Neural cell (in vitro differentiated cells): Measurements from ENCODE around the gene OR2W1. TPM values are rescaled to one million over a fixed set of nuclear protein-coding genes. Genes with fewer than 3 reads are reported as not detected.

Experiments used
- H2AFZ ChIP-seq: fragments of 200-600, 300-800 bp; sonication (generic), shearing (Covaris generic); 2 replicates; pipeline ENCODE4 v1.6.0; 2014; ENCODE audit warnings: low read depth, mild to moderate bottlenecking, antibody characterized with exemption, low read length, moderate library complexity
- H3F3A ChIP-seq: fragments of 200-600 bp; shearing (Covaris generic); 2 replicates; pipeline ENCODE4 v1.6.1; 2016; ENCODE audit warnings: mild to moderate bottlenecking, moderate library complexity, mixed read lengths, antibody characterized with exemption, low read length; ENCODE audit not compliant: insufficient read depth, poor library complexity, severe bottlenecking
- H3K27ac ChIP-seq: fragments of 200-600, 300-800 bp; sonication (generic), shearing (Covaris generic); 2 replicates; pipeline ENCODE4 v1.5.1; 2014; ENCODE audit warnings: mild to moderate bottlenecking, low read length, moderate library complexity
- H3K27me3 ChIP-seq: fragments of 300-800, 200-600 bp; sonication (generic), shearing (Covaris generic); 2 replicates; pipeline ENCODE4 v1.6.0; 2014; ENCODE audit warnings: mild to moderate bottlenecking, low read depth, low read length, moderate library complexity; ENCODE audit not compliant: insufficient read depth
- H3K36me3 ChIP-seq: fragments of 300-800, 200-600 bp; sonication (generic), shearing (Covaris generic); 2 replicates; pipeline ENCODE4 v1.5.1; 2014; ENCODE audit warnings: mild to moderate bottlenecking, antibody characterized with exemption, low read length, moderate library complexity; ENCODE audit not compliant: insufficient read depth
- H3K4me2 ChIP-seq: fragments of 300-800, 200-600 bp; sonication (generic), shearing (Covaris generic); 2 replicates; pipeline ENCODE4 v1.6.0; 2014; ENCODE audit warnings: mild to moderate bottlenecking, low read length
- H3K4me3 ChIP-seq: fragments of 300-800, 200-600 bp; sonication (generic), shearing (Covaris generic); 2 replicates; pipeline ENCODE4 v1.5.1; 2014; ENCODE audit warnings: mild to moderate bottlenecking, low read length, moderate library complexity
- H3K79me2 ChIP-seq: fragments of 200-600 bp; shearing (Covaris generic); replicated peaks from 2 replicates; pipeline ENCODE4 v1.6.0; 2014; ENCODE audit warnings: mild to moderate bottlenecking, low read length, moderate library complexity; ENCODE audit not compliant: insufficient read depth
- H3K9ac ChIP-seq: fragments of 300-800, 200-600 bp; sonication (generic), shearing (Covaris generic); 2 replicates; pipeline ENCODE4 v1.6.1; 2016; ENCODE audit warnings: mild to moderate bottlenecking, low read length, mixed read lengths
- H3K9me2 ChIP-seq: fragments of 200-600 bp; shearing (Covaris generic); 2 replicates; pipeline ENCODE4 v1.6.1; 2016; ENCODE audit warnings: mild to moderate bottlenecking, low read length, mixed read lengths; ENCODE audit not compliant: insufficient read depth
- H3K9me3 ChIP-seq: fragments of 200-600, 300-800 bp; sonication (generic), shearing (Covaris generic); 2 replicates; pipeline ENCODE4 v1.6.1; 2016; ENCODE audit warnings: mild to moderate bottlenecking, mixed run types, low read length, moderate library complexity, mixed read lengths
- H4K20me1 ChIP-seq: fragments of 200-600 bp; shearing (Covaris generic); 2 replicates; pipeline ENCODE4 v1.6.1; 2016; ENCODE audit warnings: mild to moderate bottlenecking, mixed run types; ENCODE audit not compliant: insufficient read depth
- EZH2 ChIP-seq: fragments of 200-600, 300-800 bp; shearing (Covaris generic), sonication (generic); IDR thresholded peaks from 2 replicates; pipeline ENCODE4 v1.6.1; 2014; ENCODE audit warnings: antibody characterized with exemption, low read length, borderline replicate concordance, mild to moderate bottlenecking; ENCODE audit not compliant: insufficient read depth, poor library complexity, severe bottlenecking
- RAD21 ChIP-seq: fragments of 450-650 bp; conservative IDR thresholded peaks from 2 replicates; pipeline ENCODE4 v1.6.1; 2014; ENCODE audit warnings: antibody characterized with exemption, mild to moderate bottlenecking, moderate library complexity
- REST ChIP-seq: IDR thresholded peaks from 2 replicates; pipeline ENCODE4 v1.6.1; 2012; ENCODE audit warnings: borderline replicate concordance
- SMC3 ChIP-seq: fragments of 450-650 bp; conservative IDR thresholded peaks from 2 replicates; pipeline ENCODE4 v1.6.1; 2014; ENCODE audit warnings: antibody characterized with exemption, mild to moderate bottlenecking, moderate library complexity; ENCODE audit not compliant: poor library complexity
- polyA plus RNA-seq: library from polyadenylated mRNA; depleted of rRNA; stranded (reverse); fragments of >200 nt; gene quantifications from 2 replicates; pipeline ENCODE4 v1.2.3, GENCODE V29; 2014
- TF ChIP-seq, protein P1 (sequence below): fragments of 450-650 bp; IDR thresholded peaks from 2 replicates; pipeline ENCODE4 v1.5.1; 2014; ENCODE audit warnings: antibody characterized with exemption, mild to moderate bottlenecking, moderate library complexity; ENCODE audit not compliant: poor library complexity, severe bottlenecking

Gene OR2W1
- polyA plus RNA-seq, 1 donor from 2014 or later: not detected

- no peaks in the 10 kb centered on the region for H3K79me2 ChIP-seq
- H3K27me3 ChIP-seq: no peaks in the 10 kb centered on the region
- H3K9ac ChIP-seq: no peak overlapping the region
- H2AFZ ChIP-seq: no peak overlapping the region
- no peaks in the 10 kb centered on the region for H3K9me3 ChIP-seq
- peak; percentile 82 for TF ChIP-seq SMC3
- TF ChIP-seq RAD21: peak; percentile 68
- TF ChIP-seq EZH2: no peak
- TF ChIP-seq, protein P1, sequence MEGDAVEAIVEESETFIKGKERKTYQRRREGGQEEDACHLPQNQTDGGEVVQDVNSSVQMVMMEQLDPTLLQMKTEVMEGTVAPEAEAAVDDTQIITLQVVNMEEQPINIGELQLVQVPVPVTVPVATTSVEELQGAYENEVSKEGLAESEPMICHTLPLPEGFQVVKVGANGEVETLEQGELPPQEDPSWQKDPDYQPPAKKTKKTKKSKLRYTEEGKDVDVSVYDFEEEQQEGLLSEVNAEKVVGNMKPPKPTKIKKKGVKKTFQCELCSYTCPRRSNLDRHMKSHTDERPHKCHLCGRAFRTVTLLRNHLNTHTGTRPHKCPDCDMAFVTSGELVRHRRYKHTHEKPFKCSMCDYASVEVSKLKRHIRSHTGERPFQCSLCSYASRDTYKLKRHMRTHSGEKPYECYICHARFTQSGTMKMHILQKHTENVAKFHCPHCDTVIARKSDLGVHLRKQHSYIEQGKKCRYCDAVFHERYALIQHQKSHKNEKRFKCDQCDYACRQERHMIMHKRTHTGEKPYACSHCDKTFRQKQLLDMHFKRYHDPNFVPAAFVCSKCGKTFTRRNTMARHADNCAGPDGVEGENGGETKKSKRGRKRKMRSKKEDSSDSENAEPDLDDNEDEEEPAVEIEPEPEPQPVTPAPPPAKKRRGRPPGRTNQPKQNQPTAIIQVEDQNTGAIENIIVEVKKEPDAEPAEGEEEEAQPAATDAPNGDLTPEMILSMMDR: peak; percentile 78
- no peaks in the 10 kb centered on the region for H3K36me3 ChIP-seq
- H3K4me2 ChIP-seq: no peak overlapping the region
- no peaks in the 10 kb centered on the region for H3F3A ChIP-seq
- H3K9me2 ChIP-seq: no peaks in the 10 kb centered on the region
- H3K4me3 ChIP-seq: peak overlapping the region; percentile 65
- no peaks in the 10 kb centered on the region for H4K20me1 ChIP-seq
- H3K27ac ChIP-seq: no peak overlapping the region
Observed at GRCh38 chr6:29016559-29017427, 28.2 kb downstream of the OR2W1 start.

- peaks cover 5% of the 10 kb centered on the region for H3F3A ChIP-seq
- no peak overlapping the region for H3K9ac ChIP-seq
- no peak overlapping the region for H2AFZ ChIP-seq
- no peaks in the 10 kb centered on the region for H3K9me2 ChIP-seq
- no peaks in the 10 kb centered on the region for H3K79me2 ChIP-seq
- no peaks in the 10 kb centered on the region for H3K36me3 ChIP-seq
- no peaks in the 10 kb centered on the region for H3K9me3 ChIP-seq
- H3K27ac ChIP-seq: no peak overlapping the region
- TF ChIP-seq REST: no peak
- H3K4me2 ChIP-seq: no peak overlapping the region
- H3K4me3 ChIP-seq: no peak overlapping the region
- no peaks in the 10 kb centered on the region for H4K20me1 ChIP-seq
- H3K27me3 ChIP-seq: no peaks in the 10 kb centered on the region
Observed at GRCh38 chr6:29014729-29015608, 30.0 kb downstream of the OR2W1 start.
